ENCODE measurements around the gene MAPK8. TPM values are rescaled to one million over a fixed set of nuclear protein-coding genes. Genes with fewer than 3 reads are reported as not detected.

MAPK8 gene
- total and polyA plus RNA-seq, 9 of the 15 experiments (the other 6 are each of a cell fraction or from before 2014, with no cell fraction given): 6.4 to 159 (median 71.0) TPM

DNA sequence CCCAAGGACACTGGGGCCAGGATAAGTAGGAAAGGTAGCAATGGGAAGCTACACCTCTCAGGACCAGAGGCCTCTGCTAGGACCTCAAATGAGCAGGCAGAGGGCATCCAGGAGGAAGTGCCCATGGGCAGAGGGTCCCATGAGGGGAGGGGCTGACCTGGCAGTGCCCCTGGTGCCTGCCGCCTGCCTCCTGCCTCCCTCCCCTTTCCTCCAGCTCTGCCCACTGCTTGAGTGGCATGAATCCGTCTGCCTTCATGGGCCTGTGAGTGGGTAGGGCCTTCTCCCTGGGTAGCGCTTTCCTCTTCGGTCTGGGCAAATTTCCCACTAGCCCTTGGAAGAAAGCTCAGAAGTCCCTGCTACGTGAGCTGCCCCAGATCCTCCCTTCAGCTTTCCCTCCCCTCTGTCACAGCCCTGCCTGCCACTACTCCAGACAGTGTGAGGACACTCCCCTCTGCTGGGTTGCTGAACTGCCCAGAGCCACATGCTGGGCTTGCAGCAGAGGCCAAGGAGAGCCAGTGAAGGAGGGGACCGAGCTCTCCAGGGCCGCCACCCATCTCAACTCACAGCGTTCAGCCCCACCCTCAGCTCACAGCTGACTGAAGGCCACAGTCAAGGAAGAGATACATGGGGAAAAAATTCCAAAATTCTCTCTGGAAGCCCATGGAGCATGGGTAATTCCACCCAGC lies 157.0 kb downstream of the MAPK8 start (continued):
- TF ChIP-seq ZNF592 (IDR thresholded peaks at IDR 0.05) (peak; percentile 82), L3MBTL2 (IDR thresholded peaks at IDR 0.05) (peak; percentile 52; the same call in 1 of the 2 replicates), SLC30A9 (CRISPR knock-in tag; IDR thresholded peaks at IDR 0.05) (no peak), NELFE (IDR thresholded peaks at IDR 0.05; ENCODE audit: insufficient read depth, insufficient read length) (no peak), ZNF766 (CRISPR knock-in tag; conservative IDR thresholded peaks at IDR 0.05) (no peak), JUND (IDR thresholded peaks at IDR 0.05; ENCODE audit: borderline replicate concordance, low read depth, low read length) (no peak), JUND (tag; IDR thresholded peaks at IDR 0.05; ENCODE audit: borderline replicate concordance, low read depth, low read length) (0 out of 3 replicates have a peak, but pooled peaks have one; percentile 22), DMBX1 (CRISPR knock-in tag; IDR thresholded peaks at IDR 0.05; ENCODE audit: borderline replicate concordance) (0 out of 2 replicates have a peak, but pooled peaks have one; percentile 46), ZFP36 (IDR thresholded peaks at IDR 0.05; ENCODE audit: low read depth, low read length, partially characterized antibody) (peak; percentile 42)
- TF ChIP-seq, protein P1, sequence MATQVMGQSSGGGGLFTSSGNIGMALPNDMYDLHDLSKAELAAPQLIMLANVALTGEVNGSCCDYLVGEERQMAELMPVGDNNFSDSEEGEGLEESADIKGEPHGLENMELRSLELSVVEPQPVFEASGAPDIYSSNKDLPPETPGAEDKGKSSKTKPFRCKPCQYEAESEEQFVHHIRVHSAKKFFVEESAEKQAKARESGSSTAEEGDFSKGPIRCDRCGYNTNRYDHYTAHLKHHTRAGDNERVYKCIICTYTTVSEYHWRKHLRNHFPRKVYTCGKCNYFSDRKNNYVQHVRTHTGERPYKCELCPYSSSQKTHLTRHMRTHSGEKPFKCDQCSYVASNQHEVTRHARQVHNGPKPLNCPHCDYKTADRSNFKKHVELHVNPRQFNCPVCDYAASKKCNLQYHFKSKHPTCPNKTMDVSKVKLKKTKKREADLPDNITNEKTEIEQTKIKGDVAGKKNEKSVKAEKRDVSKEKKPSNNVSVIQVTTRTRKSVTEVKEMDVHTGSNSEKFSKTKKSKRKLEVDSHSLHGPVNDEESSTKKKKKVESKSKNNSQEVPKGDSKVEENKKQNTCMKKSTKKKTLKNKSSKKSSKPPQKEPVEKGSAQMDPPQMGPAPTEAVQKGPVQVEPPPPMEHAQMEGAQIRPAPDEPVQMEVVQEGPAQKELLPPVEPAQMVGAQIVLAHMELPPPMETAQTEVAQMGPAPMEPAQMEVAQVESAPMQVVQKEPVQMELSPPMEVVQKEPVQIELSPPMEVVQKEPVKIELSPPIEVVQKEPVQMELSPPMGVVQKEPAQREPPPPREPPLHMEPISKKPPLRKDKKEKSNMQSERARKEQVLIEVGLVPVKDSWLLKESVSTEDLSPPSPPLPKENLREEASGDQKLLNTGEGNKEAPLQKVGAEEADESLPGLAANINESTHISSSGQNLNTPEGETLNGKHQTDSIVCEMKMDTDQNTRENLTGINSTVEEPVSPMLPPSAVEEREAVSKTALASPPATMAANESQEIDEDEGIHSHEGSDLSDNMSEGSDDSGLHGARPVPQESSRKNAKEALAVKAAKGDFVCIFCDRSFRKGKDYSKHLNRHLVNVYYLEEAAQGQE (IDR thresholded peaks at IDR 0.05; ENCODE audit: borderline replicate concordance): peak; percentile 44; the same call in 1 of the 2 replicates
- TF ChIP-seq, protein P1 (CRISPR knock-in tag; IDR thresholded peaks at IDR 0.05; ENCODE audit: low read depth): 0 out of 2 replicates have a peak, but pooled peaks have one; percentile 12
- TF ChIP-seq, protein P2, sequence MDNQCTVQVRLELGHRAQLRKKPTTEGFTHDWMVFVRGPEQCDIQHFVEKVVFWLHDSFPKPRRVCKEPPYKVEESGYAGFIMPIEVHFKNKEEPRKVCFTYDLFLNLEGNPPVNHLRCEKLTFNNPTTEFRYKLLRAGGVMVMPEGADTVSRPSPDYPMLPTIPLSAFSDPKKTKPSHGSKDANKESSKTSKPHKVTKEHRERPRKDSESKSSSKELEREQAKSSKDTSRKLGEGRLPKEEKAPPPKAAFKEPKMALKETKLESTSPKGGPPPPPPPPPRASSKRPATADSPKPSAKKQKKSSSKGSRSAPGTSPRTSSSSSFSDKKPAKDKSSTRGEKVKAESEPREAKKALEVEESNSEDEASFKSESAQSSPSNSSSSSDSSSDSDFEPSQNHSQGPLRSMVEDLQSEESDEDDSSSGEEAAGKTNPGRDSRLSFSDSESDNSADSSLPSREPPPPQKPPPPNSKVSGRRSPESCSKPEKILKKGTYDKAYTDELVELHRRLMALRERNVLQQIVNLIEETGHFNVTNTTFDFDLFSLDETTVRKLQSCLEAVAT (IDR thresholded peaks at IDR 0.05): no peak

Measured in K562 (cell line).